ENCODE results near the gene KLHL36.
"Not testable (repeated sequence)": the region's sequence is repeated elsewhere in the genome, so short reads cannot be mapped to it uniquely, and the experiment has no call there.

The KLHL36 gene

DNA sequence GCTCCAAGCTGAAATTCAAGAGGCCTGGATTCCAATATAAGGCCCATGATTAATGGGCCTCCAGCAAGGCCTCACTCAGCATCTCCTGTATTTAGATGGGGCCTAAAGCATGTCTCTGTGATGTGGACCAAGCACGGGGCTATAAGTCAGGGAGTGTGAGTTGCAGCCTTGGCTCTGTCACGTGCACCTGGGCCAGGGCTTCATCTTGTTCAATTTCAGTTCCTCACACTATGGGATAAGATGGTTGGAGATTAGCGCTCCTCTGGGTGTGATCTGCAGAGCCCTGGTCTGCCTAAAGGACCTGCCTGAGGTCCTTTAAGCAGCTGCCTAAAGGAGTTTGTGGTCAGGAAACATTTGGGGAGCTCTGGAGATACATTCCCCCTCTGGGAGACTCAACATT lies 25.2 kb downstream of the KLHL36 start:
- DNase-seq: no peak

DNA sequence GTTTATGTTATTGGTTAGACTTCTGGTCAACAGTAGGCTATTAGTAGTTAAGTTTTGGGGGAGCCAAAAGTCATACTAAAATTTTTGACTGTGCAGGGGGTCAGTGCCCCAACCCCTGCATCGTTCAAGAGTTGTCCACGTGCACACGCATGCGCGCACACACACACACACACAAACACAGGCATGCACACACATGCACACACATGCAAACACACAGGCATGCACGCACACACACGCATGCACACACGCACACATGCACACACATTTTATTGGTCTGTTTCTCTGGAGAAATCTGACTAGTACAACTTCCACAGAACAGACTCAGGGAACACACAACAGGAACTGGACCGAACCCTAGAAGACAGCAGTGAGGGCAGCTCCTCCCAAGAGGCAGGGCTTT lies 27.1 kb downstream of the KLHL36 start:
- DNase-seq: no peak

- DNase-seq: no peak
Observed at GRCh38 chr16:84675884-84676283, 27.6 kb downstream of the KLHL36 start.

- DNase-seq: no peak
Observed at GRCh38 chr16:84677017-84677803, 28.9 kb downstream of the KLHL36 start.

DNA sequence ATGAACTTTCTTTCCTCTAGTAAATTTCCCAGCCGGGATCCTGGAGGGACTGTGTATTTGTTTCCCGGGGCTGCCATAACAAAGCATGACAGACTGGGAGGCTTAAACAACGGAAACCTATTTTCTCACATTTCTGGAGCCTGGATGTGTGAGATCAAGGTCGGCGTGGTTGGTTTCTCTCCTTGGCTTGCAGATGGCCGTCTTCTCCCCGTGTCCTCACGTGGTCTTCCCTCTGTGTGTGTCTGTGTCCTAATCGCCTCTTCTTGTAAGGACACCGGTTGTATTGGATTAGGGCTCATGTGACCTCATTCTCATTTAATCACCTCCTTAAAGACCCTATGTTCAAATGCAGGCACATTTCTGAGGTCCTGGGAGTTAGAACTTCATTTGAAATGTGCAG lies 29.5 kb downstream of the KLHL36 start:
- DNase-seq: no peak

GRCh38 chr16:84678541-84678940 lies 30.2 kb downstream of the KLHL36 start:
- DNase-seq: no peak

GRCh38 chr16:84680165-84680842 lies 32.0 kb downstream of the KLHL36 start:
- no peak for DNase-seq

DNA sequence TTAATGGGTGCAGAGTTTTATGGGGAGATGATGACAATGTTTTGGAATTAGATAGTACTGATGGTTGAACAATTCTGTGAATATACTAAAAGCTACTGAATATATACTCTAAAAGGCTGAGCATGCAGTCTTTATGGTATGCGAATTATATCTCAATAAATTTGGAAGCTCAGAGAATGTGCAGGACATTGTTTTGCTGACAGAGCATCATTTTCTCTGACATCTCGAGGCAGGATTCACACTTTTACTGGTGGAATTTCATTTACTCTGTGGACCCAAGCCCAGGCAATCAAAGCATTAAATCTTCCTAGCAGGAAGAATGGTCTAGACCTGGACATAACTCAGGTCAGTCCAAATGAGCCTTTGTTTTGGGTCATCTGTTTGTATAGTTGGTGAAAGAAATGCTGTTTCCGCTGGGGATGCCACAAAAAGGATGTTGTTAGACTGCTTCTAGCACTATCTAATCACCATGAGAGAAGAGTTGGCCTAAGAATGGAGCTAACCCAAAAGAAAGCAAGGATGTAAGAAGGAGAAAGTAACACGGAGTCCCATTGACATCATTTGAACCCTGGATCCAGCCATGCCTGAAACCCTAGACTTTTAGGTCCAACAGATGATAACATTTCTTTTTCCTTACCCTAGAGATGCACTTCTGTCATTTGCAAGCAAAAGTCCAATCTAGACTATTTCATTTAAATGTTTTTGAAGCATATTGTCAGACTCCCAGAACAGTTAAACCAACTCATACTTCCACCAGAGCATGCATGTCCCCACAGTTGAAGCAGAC lies 32.7 kb downstream of the KLHL36 start:
- DNase-seq: no peak

DNA sequence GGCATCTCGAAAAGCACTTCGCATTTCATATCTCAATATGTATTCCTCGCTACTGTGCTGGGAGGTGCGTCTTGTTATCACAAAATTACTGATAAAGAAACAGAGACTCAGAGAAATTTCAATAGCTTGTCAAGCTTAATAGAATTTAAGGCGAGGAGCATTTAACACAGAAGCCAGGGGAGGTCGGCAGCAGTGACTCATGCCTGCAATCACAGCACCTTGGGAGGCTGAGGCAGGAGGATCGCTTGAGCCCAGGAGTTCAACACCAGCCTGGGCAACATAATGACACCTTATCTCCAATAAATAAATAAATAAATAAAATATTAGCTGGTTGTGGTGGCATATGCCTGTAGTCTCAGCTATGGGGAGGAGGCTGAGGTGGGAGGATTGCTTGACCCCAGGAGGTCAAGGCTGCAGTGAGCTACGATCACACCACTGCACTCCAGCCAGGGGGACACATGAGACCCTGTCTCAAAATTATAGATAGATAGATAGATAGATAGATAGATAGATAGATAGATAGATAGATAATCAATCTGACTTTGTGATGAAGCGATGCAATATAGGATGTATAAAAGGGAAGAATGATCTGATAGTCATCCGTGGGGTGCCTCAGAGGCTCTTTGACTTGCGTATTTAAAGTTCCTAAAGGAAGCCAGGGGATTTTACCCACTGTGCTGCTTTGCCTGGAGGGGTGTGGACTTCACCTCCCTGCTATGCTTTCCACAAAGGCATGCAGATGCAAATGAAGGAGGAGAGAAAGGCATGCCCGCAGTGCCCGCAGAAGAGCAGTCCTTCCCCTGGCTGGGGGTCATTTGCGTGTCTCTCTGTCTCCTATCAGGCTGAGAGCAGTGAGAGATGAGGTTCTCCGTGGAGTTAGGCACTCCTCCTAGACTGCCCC lies 35.6 kb downstream of the KLHL36 start:
- no peak for DNase-seq

DNA sequence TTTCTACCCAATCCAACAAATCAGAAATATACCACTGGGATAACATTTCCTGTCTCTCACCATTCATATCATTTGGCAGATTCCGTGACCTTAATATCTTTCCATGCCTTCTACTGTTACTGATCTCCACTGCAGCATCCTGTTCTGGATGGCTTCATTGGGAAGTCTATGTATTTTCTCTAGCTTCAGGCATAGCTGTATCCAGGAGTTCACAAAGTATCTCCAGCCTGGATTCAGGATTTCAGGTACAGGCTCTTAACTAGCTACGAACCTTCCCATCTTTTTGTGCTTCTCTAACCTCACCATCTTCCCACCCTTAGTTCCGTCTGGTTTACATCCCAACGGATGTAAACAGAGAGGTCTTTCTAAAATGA lies 36.3 kb downstream of the KLHL36 start:
- no peak for DNase-seq

DNA sequence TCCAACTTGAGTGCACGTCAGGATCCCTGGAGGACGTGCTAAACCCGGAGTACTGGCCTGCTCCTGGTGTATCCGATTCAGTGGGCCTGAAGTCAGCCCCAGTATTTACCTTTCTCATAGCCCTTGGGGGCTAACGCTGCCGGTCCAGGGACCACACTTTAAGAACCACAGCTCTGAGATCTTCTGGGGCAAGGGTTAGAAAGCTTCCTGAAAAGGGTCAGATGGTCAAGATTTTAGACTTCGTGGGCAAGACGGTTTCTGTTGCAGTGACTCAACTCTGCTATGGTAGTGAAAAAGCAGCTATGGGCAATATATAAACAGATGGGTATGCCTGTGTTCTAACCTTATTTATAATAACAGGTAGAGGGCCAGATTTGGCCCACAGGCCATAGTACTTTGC lies 36.9 kb downstream of the KLHL36 start:
- DNase-seq: no peak

- DNase-seq: no peak
Observed at GRCh38 chr16:84686707-84687298, 38.5 kb downstream of the KLHL36 start.

DNA sequence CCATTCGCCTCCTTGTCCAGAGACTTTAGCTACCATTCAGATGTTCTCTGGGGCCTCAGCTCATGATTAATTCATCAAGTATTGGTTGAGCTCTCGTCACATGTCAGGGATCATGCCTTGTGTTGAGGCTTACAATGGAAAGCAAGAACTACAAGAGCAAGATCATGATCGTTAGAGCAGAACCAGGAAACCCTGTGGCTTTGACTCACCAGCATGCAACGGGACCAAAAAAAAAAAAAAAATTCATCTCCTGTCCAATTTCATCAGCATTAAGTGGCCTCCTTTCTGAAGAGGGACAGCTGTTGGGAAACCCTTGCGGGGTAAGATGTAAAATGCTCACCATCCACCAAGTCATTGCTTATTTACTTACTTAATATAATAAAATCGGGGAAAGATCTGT lies 39.4 kb downstream of the KLHL36 start:
- DNase-seq: no peak

GRCh38 chr16:84688163-84688562 lies 39.9 kb downstream of the KLHL36 start:
- not testable (repeated sequence) for DNase-seq

- DNase-seq: no peak
Observed at GRCh38 chr16:84689111-84689510, 40.8 kb downstream of the KLHL36 start.

GRCh38 chr16:84690088-84690819 lies 41.9 kb downstream of the KLHL36 start:
- no peak for DNase-seq

DNA sequence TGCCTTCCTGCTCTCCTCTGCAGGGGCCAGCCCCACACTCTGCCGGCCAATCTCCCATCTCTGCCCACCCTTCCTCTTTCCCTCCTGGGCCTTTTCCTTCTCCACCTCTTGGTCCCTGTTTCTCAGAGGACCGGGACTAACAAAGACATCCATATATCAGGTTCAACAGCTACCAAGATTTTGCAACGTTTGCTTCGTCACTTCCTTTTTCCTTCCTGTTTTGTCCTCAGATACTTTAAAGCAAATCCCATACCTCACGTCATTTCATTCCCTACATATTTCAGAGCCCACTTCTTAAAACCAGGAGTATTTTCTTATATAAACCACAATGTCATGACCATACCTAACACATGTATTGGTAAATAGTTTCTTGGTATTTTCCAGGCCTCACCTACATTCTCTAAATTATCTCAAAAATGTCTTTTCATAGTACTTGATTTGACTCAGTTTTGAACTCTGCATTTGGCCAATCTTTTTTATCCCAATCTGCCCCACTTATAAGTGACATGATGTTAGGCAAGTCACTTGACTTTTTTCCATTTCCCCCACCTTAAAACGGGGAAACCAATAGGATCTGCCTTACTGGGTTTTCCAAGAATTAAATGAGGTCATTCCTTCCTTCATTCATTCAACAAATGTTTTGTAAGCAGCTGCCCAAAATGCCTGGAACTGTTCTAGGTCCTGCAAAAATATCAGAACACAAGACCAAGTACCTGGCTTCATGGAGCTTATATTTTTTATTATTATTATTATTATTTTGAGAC lies 44.3 kb downstream of the KLHL36 start:
- DNase-seq: no peak

DNA sequence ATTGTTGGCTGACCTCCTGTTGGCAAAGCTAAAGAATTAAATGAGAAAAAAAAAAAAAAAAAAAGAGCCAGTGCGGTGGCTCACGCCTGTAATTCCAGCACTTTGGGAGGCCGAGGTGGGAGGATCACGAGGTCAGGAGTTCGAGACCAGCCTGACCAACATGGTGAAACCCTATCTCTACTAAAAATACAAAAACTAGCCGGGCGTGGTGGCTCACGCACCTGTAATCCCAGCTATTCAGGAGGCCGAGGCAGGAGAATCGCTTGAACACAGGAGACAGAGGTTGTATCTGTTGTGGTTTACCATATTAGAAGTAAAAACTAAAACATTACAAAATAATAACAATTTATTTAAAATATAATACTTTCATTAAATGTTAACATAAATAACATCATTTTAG lies 45.6 kb downstream of the KLHL36 start:
- DNase-seq: not testable (repeated sequence)

GRCh38 chr16:84694980-84695379 lies 46.7 kb downstream of the KLHL36 start:
- no peak for DNase-seq

DNA sequence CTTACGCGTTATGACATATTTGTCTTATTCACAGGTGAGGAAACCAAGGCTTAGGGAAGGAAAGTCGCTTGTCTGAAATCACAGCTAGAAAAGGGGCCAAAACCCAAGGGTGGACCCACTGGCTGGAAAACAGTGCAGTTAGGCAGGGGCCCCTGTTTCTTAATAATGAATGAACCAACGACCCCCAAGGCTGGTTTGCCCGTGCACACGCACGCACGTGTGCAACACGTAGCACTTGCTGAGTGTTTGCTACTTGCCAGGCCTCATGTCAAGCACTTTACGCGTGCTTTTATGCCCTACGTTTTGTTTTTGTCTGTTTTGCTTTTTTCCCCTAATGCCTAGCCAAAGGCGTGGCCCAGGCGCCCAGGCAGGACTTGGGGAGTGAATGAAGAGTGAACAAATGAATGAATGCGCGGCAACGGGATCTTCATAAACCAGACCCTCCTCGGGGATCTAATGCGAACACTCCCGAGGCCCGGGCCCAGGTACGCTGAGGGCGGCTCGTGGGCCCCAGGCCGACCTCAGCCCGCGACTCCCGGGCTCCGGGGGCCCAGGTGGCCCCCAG lies 50.9 kb downstream of the KLHL36 start:
- no peak for DNase-seq
